ENCODE results near the gene OBP2A. TPM values are rescaled to one million over a fixed set of nuclear protein-coding genes. Genes with fewer than 3 reads are reported as not detected.

Gene OBP2A
- total RNA-seq, 4 donors from 2014 or later, result not detected

DNA sequence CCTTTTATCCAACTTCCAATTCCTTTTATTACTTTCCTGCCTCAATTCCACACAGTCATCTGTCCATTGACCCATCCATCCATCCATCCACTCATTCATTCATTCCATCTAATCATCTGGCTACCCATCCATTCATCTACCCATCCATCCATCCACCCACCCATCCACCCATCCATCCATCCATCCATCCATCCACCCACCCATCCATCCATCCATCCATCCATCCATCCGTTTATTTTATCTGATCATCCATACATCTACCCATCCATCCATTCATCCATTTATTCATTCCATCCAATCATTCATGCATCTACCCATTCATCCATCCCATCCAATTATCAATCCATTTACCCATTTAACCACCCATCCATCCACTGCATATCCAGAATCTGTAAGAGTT is 27.2 kb downstream of the OBP2A start:
- no peak overlapping the region for H3K4me3 ChIP-seq
- TF ChIP-seq, protein P1, sequence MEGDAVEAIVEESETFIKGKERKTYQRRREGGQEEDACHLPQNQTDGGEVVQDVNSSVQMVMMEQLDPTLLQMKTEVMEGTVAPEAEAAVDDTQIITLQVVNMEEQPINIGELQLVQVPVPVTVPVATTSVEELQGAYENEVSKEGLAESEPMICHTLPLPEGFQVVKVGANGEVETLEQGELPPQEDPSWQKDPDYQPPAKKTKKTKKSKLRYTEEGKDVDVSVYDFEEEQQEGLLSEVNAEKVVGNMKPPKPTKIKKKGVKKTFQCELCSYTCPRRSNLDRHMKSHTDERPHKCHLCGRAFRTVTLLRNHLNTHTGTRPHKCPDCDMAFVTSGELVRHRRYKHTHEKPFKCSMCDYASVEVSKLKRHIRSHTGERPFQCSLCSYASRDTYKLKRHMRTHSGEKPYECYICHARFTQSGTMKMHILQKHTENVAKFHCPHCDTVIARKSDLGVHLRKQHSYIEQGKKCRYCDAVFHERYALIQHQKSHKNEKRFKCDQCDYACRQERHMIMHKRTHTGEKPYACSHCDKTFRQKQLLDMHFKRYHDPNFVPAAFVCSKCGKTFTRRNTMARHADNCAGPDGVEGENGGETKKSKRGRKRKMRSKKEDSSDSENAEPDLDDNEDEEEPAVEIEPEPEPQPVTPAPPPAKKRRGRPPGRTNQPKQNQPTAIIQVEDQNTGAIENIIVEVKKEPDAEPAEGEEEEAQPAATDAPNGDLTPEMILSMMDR (IDR thresholded peaks at IDR 0.05), result no peak
- TF ChIP-seq POLR2AphosphoS5 (IDR thresholded peaks at IDR 0.05), result no peak
- H3K27ac ChIP-seq, result no peak overlapping the region
- ATAC-seq, result no peak
- 71 to 100% methylated on average over 1 of the region's 1 CpG for WGBS, 2 donors (ENCODE audit: low coverage in 1 of 2)
- H3K27me3 ChIP-seq, result peaks cover 51% of the 10 kb centered on the region
- peaks cover 0 to 10% (median 0%) of the 10 kb centered on the region in 3 donors for H3K9me3 ChIP-seq
- no peaks in the 10 kb centered on the region for H3K4me1 ChIP-seq
- H3K36me3 ChIP-seq, result no peaks in the 10 kb centered on the region

DNA sequence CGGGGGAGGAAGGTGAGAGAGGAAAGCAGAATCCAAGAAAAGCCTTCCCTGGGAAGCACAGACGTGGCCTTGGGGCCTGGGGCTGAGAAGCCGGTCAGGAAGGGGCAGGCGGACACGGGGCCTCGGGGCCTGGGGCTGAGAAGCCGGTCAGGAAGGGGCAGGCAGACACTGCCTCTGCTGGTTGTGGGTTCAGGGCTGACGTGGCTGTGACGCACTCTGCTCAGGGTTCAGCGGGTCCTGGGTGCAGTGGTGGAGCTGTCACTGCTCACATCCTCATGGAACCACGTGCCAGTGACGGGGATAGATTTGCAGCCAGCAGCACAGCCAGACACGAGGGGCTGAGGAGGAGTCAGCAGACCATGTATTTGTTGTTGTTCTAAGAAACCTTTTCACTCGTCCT is 28.4 kb downstream of the OBP2A start:
- WGBS, 2 donors (ENCODE audit: low coverage in 1 of 2), result 67% methylated on average over 11 of the region's 14 CpGs; no CpG with 5 or more reads in 1 of the 2 donors
- H3K27me3 ChIP-seq, result peaks cover 51% of the 10 kb centered on the region
- H3K36me3 ChIP-seq, result no peaks in the 10 kb centered on the region
- peaks cover 0 to 3% (median 0%) of the 10 kb centered on the region in 3 donors for H3K9me3 ChIP-seq
- TF ChIP-seq POLR2AphosphoS5 (IDR thresholded peaks at IDR 0.05), result no peak
- TF ChIP-seq, protein P1 (IDR thresholded peaks at IDR 0.05), result no peak
- no peak for TF ChIP-seq POLR2A (IDR thresholded peaks at IDR 0.05)
- TF ChIP-seq EP300 (IDR thresholded peaks at IDR 0.05), result no peak
- no peak overlapping the region for H3K27ac ChIP-seq
- no peaks in the 10 kb centered on the region for H3K4me1 ChIP-seq
- no peak overlapping the region for H3K4me3 ChIP-seq
- ATAC-seq, result no peak

DNA sequence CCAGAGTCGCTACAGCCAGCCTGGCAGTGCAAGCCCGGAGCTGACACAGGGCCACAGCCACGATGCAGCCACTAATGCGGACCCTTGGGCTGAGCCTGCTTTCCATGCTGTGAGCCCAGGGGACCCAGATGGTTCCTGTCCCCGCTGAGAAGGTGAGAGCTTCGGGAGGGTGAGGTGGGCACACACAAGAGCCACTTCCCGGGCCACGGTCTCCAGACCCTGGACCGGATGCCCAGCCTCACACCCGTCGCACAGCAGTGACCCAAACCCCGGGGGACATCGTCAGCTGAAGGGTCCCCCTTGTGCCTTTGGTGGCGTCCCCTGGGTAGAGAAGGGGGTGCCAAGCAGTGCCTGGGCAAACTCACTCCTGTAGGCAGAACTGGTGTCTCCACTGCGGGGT is 29.0 kb downstream of the OBP2A start:
- TF ChIP-seq POLR2A (IDR thresholded peaks at IDR 0.05) (no peak), EP300 (IDR thresholded peaks at IDR 0.05) (no peak), POLR2AphosphoS5 (IDR thresholded peaks at IDR 0.05) (no peak)
- TF ChIP-seq, protein P1 (IDR thresholded peaks at IDR 0.05), result no peak
- no peaks in the 10 kb centered on the region for H3K36me3 ChIP-seq
- no peak overlapping the region for H3K27ac ChIP-seq
- no CpG with 5 or more reads among the region's 15 CpGs for WGBS, 2 donors (ENCODE audit: low coverage in 1 of 2)
- peaks cover 51% of the 10 kb centered on the region for H3K27me3 ChIP-seq
- ATAC-seq, result no peak
- no peaks in the 10 kb centered on the region for H3K4me1 ChIP-seq
- no peak overlapping the region for H3K4me3 ChIP-seq
- H3K9me3 ChIP-seq, result no peaks in the 10 kb centered on the region

DNA sequence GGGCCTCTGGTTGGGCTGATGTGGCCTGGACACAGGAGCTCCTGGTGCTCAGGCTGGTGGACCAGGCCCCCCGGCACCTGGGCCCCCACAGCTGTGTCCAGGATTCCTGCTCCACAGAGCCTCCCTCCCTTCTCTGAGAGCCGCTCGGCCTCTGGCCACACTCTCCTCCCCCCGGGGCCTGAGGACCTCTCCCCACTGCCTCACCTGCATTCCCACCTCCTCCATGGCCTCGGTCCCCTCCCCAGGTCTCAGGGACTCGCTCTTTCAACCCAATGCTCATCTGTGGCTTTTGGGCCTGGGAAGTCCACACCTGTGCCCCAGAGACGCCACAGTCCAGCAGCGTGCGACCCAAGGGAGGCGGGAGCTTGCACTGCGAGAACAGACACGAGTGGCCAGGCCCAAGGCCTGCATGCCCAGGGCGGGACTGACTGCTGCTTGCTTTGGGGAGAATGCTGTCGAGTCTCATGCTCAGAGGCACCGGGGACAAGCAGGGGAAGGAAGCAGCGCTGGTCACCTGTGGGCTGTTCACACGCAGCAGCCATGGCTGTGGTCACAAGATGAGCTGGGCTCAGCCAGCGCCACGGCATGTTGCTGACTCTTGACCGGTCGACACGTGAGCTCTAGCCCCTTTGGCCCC is 30.2 kb downstream of the OBP2A start:
- ATAC-seq, result no peak
- TF ChIP-seq POLR2A (IDR thresholded peaks at IDR 0.05) (no peak), POLR2AphosphoS5 (IDR thresholded peaks at IDR 0.05) (no peak), EP300 (IDR thresholded peaks at IDR 0.05) (no peak)
- TF ChIP-seq, protein P1 (IDR thresholded peaks at IDR 0.05), result no peak
- no peak overlapping the region for H3K4me3 ChIP-seq
- no peak overlapping the region for H3K27ac ChIP-seq
- H3K27me3 ChIP-seq, result peaks cover 60% of the 10 kb centered on the region
- H3K36me3 ChIP-seq, result no peaks in the 10 kb centered on the region
- H3K9me3 ChIP-seq, result no peaks in the 10 kb centered on the region
- no CpG with 5 or more reads among the region's 22 CpGs for WGBS, 2 donors (ENCODE audit: low coverage in 1 of 2)
- no peaks in the 10 kb centered on the region for H3K4me1 ChIP-seq

DNA sequence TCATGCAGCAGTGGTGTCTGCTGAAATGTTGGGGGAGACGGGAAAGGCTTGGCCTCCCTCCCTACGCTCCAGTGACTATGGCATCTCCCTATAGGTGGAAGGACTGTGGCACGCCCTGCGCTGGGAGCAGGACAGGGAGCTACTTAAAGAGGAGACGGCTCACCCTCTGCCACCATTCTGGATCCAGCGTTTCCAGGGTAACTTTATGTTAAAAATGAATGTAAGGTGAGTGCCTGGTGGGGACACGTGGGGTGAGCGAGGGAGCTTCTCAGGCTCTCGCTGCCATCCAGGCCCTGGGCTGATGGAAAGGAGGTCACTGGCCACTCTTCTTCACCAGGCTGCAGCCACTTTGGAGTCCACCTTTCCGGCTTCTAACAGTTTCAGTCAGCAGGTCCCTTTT is 31.3 kb downstream of the OBP2A start:
- H3K27ac ChIP-seq, result no peak overlapping the region
- no peaks in the 10 kb centered on the region for H3K4me1 ChIP-seq
- no peaks in the 10 kb centered on the region for H3K36me3 ChIP-seq
- no peaks in the 10 kb centered on the region for H3K9me3 ChIP-seq
- WGBS, 2 donors (ENCODE audit: low coverage in 1 of 2), result 100% methylated on average over 1 of the region's 10 CpGs; no CpG with 5 or more reads in 1 of the 2 donors
- peaks cover 61% of the 10 kb centered on the region for H3K27me3 ChIP-seq
- no peak overlapping the region for H3K4me3 ChIP-seq
- TF ChIP-seq POLR2A (IDR thresholded peaks at IDR 0.05), result no peak
- TF ChIP-seq, protein P1 (IDR thresholded peaks at IDR 0.05), result no peak
- TF ChIP-seq POLR2AphosphoS5 (IDR thresholded peaks at IDR 0.05), result no peak
- no peak for TF ChIP-seq EP300 (IDR thresholded peaks at IDR 0.05)
- no peak for ATAC-seq

All from gastroesophageal sphincter (tissue), 4 donors.